RWPE2 (cell line): Measurements from ENCODE around the gene MEGF9.
"Not testable (repeated sequence)": the region's sequence is repeated elsewhere in the genome, so short reads cannot be mapped to it uniquely, and the experiment has no call there.

Experiments
- ATAC-seq: fragments of 200-7000 bp; cut with Tn5 transposase; 3 replicates; pipeline ENCODE4 v1.9.1; 2021; ENCODE audit warnings: low read depth
- DNase-seq: peaks from one replicate; pipeline ENCODE4 v3.0.0-alpha.2; 2020; ENCODE audit warnings: low spot score
- H3K27ac ChIP-seq: fragments of 450-650 bp; 2 replicates; pipeline ENCODE4 v1.5.1; 2017; ENCODE audit warnings: mild to moderate bottlenecking; ENCODE audit not compliant: poor library complexity, severe bottlenecking
- H3K27me3 ChIP-seq: fragments of 250-450 bp; sonication (Bioruptor Pico); 2 replicates; pipeline ENCODE4 v1.5.1; 2021; ENCODE audit warnings: mild to moderate bottlenecking, moderate library complexity; ENCODE audit not compliant: insufficient read depth, poor library complexity, severe bottlenecking
- H3K36me3 ChIP-seq: fragments of 250-450 bp; sonication (Bioruptor Pico); 2 replicates; pipeline ENCODE4 v1.5.1; 2020; ENCODE audit warnings: low read depth, mild to moderate bottlenecking, moderate library complexity
- H3K4me1 ChIP-seq: fragments of 250-450 bp; sonication (Bioruptor Pico); 2 replicates; pipeline ENCODE4 v1.5.1; 2021; ENCODE audit warnings: mild to moderate bottlenecking, moderate library complexity; ENCODE audit not compliant: insufficient read depth, poor library complexity, severe bottlenecking
- H3K4me3 ChIP-seq: fragments of 250-450 bp; sonication (Bioruptor Pico); 2 replicates; pipeline ENCODE4 v1.5.1; 2021; ENCODE audit warnings: mild to moderate bottlenecking, moderate library complexity; ENCODE audit not compliant: severe bottlenecking
- H3K9me3 ChIP-seq: fragments of 250-450 bp; sonication (Bioruptor Pico); 2 replicates; pipeline ENCODE4 v1.5.1; 2021; ENCODE audit warnings: mild to moderate bottlenecking, moderate library complexity; ENCODE audit not compliant: severe bottlenecking
- TF ChIP-seq, protein P1 (sequence below): fragments of 450-650 bp; IDR thresholded peaks from one replicate; pipeline ENCODE4 v1.5.1; 2017; ENCODE audit warnings: mild to moderate bottlenecking, moderate library complexity; ENCODE audit not compliant: poor library complexity, severe bottlenecking

MEGF9 gene

GRCh38 chr9:120558454-120558853, 155.8 kb downstream of the MEGF9 start:
- DNase-seq = no peak

GRCh38 chr9:120557205-120557604, 157.1 kb downstream of the MEGF9 start:
- Histone ChIP-seq H3K4me1 (no peaks in the 10 kb centered on the region), H3K4me3 (no peak overlapping the region), H3K27me3 (no peaks in the 10 kb centered on the region), H3K9me3 (no peaks in the 10 kb centered on the region), H3K27ac (no peak overlapping the region), H3K36me3 (peaks cover 39% of the 10 kb centered on the region)
- ATAC-seq (no peak), DNase-seq (no peak)
- TF ChIP-seq, protein P1, sequence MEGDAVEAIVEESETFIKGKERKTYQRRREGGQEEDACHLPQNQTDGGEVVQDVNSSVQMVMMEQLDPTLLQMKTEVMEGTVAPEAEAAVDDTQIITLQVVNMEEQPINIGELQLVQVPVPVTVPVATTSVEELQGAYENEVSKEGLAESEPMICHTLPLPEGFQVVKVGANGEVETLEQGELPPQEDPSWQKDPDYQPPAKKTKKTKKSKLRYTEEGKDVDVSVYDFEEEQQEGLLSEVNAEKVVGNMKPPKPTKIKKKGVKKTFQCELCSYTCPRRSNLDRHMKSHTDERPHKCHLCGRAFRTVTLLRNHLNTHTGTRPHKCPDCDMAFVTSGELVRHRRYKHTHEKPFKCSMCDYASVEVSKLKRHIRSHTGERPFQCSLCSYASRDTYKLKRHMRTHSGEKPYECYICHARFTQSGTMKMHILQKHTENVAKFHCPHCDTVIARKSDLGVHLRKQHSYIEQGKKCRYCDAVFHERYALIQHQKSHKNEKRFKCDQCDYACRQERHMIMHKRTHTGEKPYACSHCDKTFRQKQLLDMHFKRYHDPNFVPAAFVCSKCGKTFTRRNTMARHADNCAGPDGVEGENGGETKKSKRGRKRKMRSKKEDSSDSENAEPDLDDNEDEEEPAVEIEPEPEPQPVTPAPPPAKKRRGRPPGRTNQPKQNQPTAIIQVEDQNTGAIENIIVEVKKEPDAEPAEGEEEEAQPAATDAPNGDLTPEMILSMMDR = no peak

More at GRCh38 chr9:120558454-120558853, 155.8 kb downstream of the MEGF9 start:
- ATAC-seq = no peak
- Histone ChIP-seq H3K4me3 (no peak overlapping the region), H3K4me1 (no peaks in the 10 kb centered on the region), H3K9me3 (no peaks in the 10 kb centered on the region), H3K27me3 (no peaks in the 10 kb centered on the region), H3K36me3 (peaks cover 31% of the 10 kb centered on the region), H3K27ac (no peak overlapping the region)
- TF ChIP-seq, protein P1 = no peak

- Histone ChIP-seq H3K4me1 (no peaks in the 10 kb centered on the region), H3K27me3 (no peaks in the 10 kb centered on the region), H3K9me3 (no peaks in the 10 kb centered on the region), H3K36me3 (peaks cover 36% of the 10 kb centered on the region), H3K27ac (no peak overlapping the region), H3K4me3 (no peak overlapping the region)
- ATAC-seq (no peak), DNase-seq (no peak)
- TF ChIP-seq, protein P1 = no peak
These were observed 157.5 kb downstream of the MEGF9 start for GRCh38 chr9:120556775-120557174.

DNA sequence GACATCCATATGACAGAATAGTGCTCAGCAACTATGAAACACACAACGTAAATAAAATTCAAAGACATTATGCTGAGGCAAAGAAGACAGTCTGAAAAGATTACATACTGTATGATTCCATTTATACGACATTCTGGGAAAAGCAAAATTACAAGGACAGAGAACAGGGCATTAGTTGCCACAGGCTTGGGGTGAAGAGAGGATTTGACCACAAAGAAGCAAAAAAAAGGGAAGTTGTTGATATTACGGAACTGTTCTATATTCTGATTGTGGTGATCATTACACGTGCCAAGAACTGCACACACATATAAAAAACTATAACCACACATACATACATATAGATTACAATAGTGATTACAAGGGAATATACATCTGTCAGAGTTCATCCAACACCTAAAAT, 158.4 kb downstream of the MEGF9 start:
- Histone ChIP-seq H3K4me1 (no peaks in the 10 kb centered on the region), H3K9me3 (no peaks in the 10 kb centered on the region), H3K36me3 (peaks cover 41% of the 10 kb centered on the region), H3K4me3 (no peak overlapping the region), H3K27ac (no peak overlapping the region), H3K27me3 (no peaks in the 10 kb centered on the region)
- DNase-seq = no peak
- no peak for ATAC-seq
- TF ChIP-seq, protein P1 = no peak

DNA sequence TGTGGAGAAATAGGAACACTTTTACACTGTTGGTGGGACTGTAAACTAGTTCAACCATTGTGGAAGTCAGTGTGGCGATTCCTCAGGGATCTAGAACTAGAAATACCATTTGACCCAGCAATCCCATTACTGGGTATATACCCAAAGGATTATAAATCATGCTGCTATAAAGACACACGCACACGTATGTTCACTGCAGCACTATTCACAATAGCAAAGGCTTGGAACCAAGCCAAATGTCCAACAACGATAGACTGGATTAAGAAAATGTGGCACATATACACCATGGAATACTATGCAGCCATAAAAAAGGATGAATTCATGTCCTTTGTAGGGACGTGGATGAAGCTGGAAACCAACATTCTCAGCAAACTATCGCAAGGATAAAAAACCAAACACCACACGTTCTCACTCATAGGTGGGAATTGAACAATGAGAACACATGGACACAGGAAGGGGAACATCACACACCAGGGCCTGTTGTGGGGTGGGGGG, 162.0 kb downstream of the MEGF9 start:
- ATAC-seq = not testable (repeated sequence)
- peaks cover 66% of the 10 kb centered on the region for H3K36me3 ChIP-seq

More for the DNA sequence above, 162.0 kb downstream of the MEGF9 start:
- not testable (repeated sequence) for DNase-seq, H3K27me3 ChIP-seq, H3K4me3 ChIP-seq, H3K27ac ChIP-seq, H3K4me1 ChIP-seq, H3K9me3 ChIP-seq
